Retinal pigment epithelial cell (primary cell): ENCODE data around the gene CDK17.

Experiments used
- DNase-seq: peaks from one replicate; pipeline ENCODE4 v3.0.0-alpha.2; 2010; ENCODE audit warnings: low read depth
- H3K4me3 ChIP-seq: 2 replicates; pipeline ENCODE4 v1.5.1; 2011; ENCODE audit warnings: mild to moderate bottlenecking, low read length, control low read depth, moderate library complexity
- CTCF ChIP-seq: conservative IDR thresholded peaks from 2 replicates; pipeline ENCODE4 v1.5.1; 2011; ENCODE audit warnings: low read depth, low read length, control low read depth, inconsistent platforms

The CDK17 gene

GRCh38 chr12:96314723-96315122 lies 85.5 kb downstream of the CDK17 start:
- H3K4me3 ChIP-seq: no peak overlapping the region
- no peak for TF ChIP-seq CTCF
- no peak for DNase-seq

- DNase-seq: no peak
- no peak overlapping the region for H3K4me3 ChIP-seq
- TF ChIP-seq CTCF: no peak
Observed at GRCh38 chr12:96313606-96314005, 86.6 kb downstream of the CDK17 start.

- no peak overlapping the region for H3K4me3 ChIP-seq
- TF ChIP-seq CTCF: no peak
- no peak for DNase-seq
Observed at GRCh38 chr12:96311191-96311590, 89.0 kb downstream of the CDK17 start.

- DNase-seq: no peak
- no peak overlapping the region for H3K4me3 ChIP-seq
- no peak for TF ChIP-seq CTCF
Observed at GRCh38 chr12:96310067-96310466, 90.2 kb downstream of the CDK17 start.

GRCh38 chr12:96308881-96309280 lies 91.4 kb downstream of the CDK17 start:
- H3K4me3 ChIP-seq: no peak overlapping the region
- TF ChIP-seq CTCF: no peak
- DNase-seq: no peak

- TF ChIP-seq CTCF: no peak
- no peak for DNase-seq
Observed at GRCh38 chr12:96305665-96306064, 94.6 kb downstream of the CDK17 start.

GRCh38 chr12:96303653-96304052 lies 96.6 kb downstream of the CDK17 start:
- TF ChIP-seq CTCF: no peak
- no peak for DNase-seq
- no peak overlapping the region for H3K4me3 ChIP-seq

More at GRCh38 chr12:96305665-96306064, 94.6 kb downstream of the CDK17 start:
- no peak overlapping the region for H3K4me3 ChIP-seq
